HEK293T (cell line): ENCODE results near the gene NGLY1.

Experiments used
- CTCF ChIA-PET: fragments of 350-600 bp; formaldehyde crosslinking; extraction: SDS; loops from one replicate; lab custom pipeline; 2021; ENCODE audit warnings: antibody characterized with exemption, inconsistent platforms; lab: Yijun Ruan, JAX
- POLR2A ChIA-PET: fragments of 350-600 bp; formaldehyde crosslinking; extraction: SDS; loops from one replicate; lab custom pipeline; 2020; ENCODE audit warnings: antibody characterized with exemption, inconsistent platforms; lab: Yijun Ruan, JAX
- DNase-seq: peaks from one replicate; pipeline ENCODE4 v3.0.0; 2012; ENCODE audit warnings: mixed read lengths; ENCODE audit errors: extremely low spot score
- ARNT ChIP-seq: fragments of 450-650 bp; IDR thresholded peaks from 2 replicates; pipeline ENCODE4 v1.6.1; 2017; ENCODE audit warnings: mild to moderate bottlenecking
- BHLHE40 ChIP-seq: fragments of 450-650 bp; IDR thresholded peaks from 2 replicates; pipeline ENCODE4 v1.6.1; 2016; ENCODE audit warnings: mild to moderate bottlenecking, moderate library complexity, borderline replicate concordance
- CTBP1 ChIP-seq: fragments of 450-650 bp; IDR thresholded peaks from 2 replicates; pipeline ENCODE4 v1.6.1; 2016; ENCODE audit warnings: borderline replicate concordance
- ELF4 ChIP-seq: fragments of 450-650 bp; IDR thresholded peaks from 2 replicates; pipeline ENCODE4 v1.6.1; 2017; ENCODE audit warnings: antibody characterized with exemption
- FOXA1 ChIP-seq: fragments of 450-650 bp; IDR thresholded peaks from 2 replicates; pipeline ENCODE4 v1.6.1; 2016; ENCODE audit warnings: mild to moderate bottlenecking
- FOXK2 ChIP-seq: fragments of 450-650 bp; IDR thresholded peaks from 2 replicates; pipeline ENCODE4 v1.6.1; 2016; ENCODE audit warnings: mild to moderate bottlenecking
- FOXM1 ChIP-seq: fragments of 450-650 bp; IDR thresholded peaks from 2 replicates; pipeline ENCODE4 v1.6.1; 2017; ENCODE audit warnings: mild to moderate bottlenecking, borderline replicate concordance
- HDGF ChIP-seq: fragments of 450-650 bp; IDR thresholded peaks from 2 replicates; pipeline ENCODE4 v1.6.1; 2017; ENCODE audit warnings: antibody characterized with exemption, borderline replicate concordance
- L3MBTL2 ChIP-seq: fragments of 450-650 bp; conservative IDR thresholded peaks from 2 replicates; pipeline ENCODE4 v1.6.1; 2016; ENCODE audit warnings: mild to moderate bottlenecking
- LEF1 ChIP-seq: fragments of 450-650 bp; IDR thresholded peaks from 2 replicates; pipeline ENCODE4 v1.6.1; 2017; ENCODE audit warnings: mild to moderate bottlenecking, borderline replicate concordance
- NFRKB ChIP-seq: fragments of 450-650 bp; IDR thresholded peaks from 2 replicates; pipeline ENCODE4 v1.6.1; 2016; ENCODE audit warnings: mild to moderate bottlenecking, moderate library complexity
- SP1 ChIP-seq: fragments of 450-650 bp; IDR thresholded peaks from 2 replicates; pipeline ENCODE4 v1.6.1; 2017
- SUZ12 ChIP-seq: fragments of 450-650 bp; IDR thresholded peaks from 2 replicates; pipeline ENCODE4 v1.6.1; 2016; ENCODE audit warnings: mild to moderate bottlenecking
- TARDBP ChIP-seq: fragments of 450-650 bp; IDR thresholded peaks from 2 replicates; pipeline ENCODE4 v1.6.1; 2016
- ZNF384 ChIP-seq: fragments of 450-650 bp; IDR thresholded peaks from 2 replicates; pipeline ENCODE4 v1.6.1; 2016
- TF ChIP-seq, protein P1 (sequence below): fragments of 450-650 bp; IDR thresholded peaks from 2 replicates; pipeline ENCODE4 v1.6.1; 2016

Gene NGLY1

DNA sequence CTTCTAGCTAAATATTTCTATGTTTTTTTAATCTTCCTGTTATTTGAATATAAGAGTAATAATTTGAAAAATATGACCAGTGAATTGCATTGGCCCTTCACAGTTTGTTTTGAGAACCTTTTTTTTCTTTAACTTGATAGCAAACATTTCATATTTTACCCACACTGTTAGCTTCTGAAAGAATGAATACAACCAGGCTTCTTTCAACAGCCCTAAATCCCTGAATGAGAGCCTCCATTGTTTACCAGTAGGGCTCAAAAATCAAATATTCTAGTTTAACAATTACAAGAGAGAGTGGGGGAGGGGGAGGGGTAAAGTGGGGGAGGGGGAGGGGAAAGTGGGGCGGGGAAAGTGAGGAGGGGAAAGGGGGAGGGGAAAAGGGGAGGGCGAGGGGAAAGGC lies 104.1 kb downstream of the NGLY1 start:
- no peak for DNase-seq
- no peak for TF ChIP-seq SUZ12
- TF ChIP-seq ARNT = no peak
- TF ChIP-seq ELF4 = no peak
- TF ChIP-seq FOXK2 = no peak
- no peak for TF ChIP-seq TARDBP
- ChIA-PET POLR2A (interaction anchor here (1.1 kb wide), 1 partner anchor 104 kb away, joined by 3 read pairs; the partner anchor contains the start of gene NGLY1), CTCF (no interaction called here)

DNA sequence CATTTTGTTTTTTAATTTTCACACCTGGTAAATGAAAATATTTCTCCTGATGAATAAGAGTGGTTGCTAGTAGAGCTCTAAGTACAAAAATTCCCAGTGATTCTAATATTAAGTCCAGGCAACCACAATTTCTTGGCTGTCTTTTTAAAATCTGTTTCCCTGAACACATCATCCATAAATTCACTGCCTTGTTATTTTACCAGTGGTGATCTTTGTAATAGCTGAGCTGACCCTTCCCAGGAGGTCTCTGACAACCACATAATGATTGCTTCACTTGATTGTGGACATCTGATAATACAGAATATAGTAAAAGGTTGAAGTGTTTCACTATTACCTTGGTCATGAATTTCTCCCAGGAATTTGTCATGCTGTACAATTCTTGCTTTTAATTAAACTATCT lies 104.7 kb downstream of the NGLY1 start:
- ChIA-PET CTCF (interaction anchor here (0.6 kb wide), 1 partner anchor 623 kb away, joined by 3 read pairs; no protein-coding TSS in a partner anchor), POLR2A (interaction anchor here (1.1 kb wide), 1 partner anchor 105 kb away, joined by 3 read pairs; the partner anchor contains the start of gene NGLY1)
- no peak for TF ChIP-seq FOXA1
- no peak for TF ChIP-seq SUZ12
- no peak for TF ChIP-seq ELF4
- no peak for TF ChIP-seq L3MBTL2
- no peak for TF ChIP-seq SP1
- TF ChIP-seq FOXM1 = no peak
- no peak for TF ChIP-seq ZNF384
- TF ChIP-seq HDGF = no peak
- no peak for TF ChIP-seq TARDBP
- TF ChIP-seq CTBP1 = no peak
- TF ChIP-seq, protein P1, sequence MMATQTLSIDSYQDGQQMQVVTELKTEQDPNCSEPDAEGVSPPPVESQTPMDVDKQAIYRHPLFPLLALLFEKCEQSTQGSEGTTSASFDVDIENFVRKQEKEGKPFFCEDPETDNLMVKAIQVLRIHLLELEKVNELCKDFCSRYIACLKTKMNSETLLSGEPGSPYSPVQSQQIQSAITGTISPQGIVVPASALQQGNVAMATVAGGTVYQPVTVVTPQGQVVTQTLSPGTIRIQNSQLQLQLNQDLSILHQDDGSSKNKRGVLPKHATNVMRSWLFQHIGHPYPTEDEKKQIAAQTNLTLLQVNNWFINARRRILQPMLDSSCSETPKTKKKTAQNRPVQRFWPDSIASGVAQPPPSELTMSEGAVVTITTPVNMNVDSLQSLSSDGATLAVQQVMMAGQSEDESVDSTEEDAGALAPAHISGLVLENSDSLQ = no peak
- TF ChIP-seq NFRKB = no peak
- no peak for TF ChIP-seq FOXK2
- TF ChIP-seq BHLHE40 = no peak
- TF ChIP-seq LEF1 = no peak
- TF ChIP-seq ARNT = no peak
- DNase-seq = no peak

DNA sequence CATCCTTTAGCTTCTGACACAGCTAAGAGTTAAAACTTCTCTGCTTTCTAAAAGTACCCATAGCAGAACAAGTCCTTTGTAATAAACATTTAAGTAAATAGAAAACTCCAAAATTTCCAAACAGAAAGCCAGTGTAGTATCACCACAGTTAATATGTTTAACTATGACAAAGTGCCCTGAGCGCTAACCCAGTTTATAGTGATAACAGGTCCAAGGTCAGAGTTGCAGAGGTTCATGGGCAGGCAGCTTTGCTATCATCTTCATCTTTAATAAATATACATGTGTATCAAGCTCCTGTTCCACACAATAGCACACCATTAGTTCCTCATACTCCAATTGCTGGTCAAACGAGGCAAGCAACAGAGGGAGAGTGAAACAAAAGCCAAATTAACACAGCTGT lies 106.1 kb downstream of the NGLY1 start:
- DNase-seq = no peak
- ChIA-PET POLR2A (no interaction called here), CTCF (no interaction called here)
- TF ChIP-seq TARDBP (no peak), NFRKB (no peak), FOXA1 (no peak), SUZ12 (no peak), HDGF (no peak), CTBP1 (no peak), ARNT (no peak), FOXK2 (no peak), FOXM1 (no peak), BHLHE40 (no peak), SP1 (no peak), ELF4 (no peak), L3MBTL2 (no peak)
- TF ChIP-seq, protein P1 = no peak

DNA sequence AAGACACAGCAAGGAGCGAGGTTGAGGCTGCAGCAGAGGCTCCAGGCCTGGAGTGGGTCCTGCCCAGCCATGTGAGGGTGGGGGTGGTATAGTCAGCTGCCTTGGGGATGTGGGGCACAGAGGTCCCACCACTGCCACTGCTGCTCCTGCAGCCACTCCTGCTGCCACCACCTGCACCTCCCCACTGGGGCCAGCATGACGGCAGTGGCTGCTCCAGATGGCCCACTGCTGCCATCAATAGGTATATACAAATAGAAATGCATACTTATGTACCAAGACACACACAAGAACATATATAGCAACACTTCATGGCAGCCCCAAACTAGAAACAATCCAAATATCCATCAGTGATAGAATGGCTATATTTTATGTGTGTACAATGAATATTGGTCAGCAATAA lies 108.6 kb downstream of the NGLY1 start:
- ChIA-PET POLR2A (no interaction called here), CTCF (no interaction called here)
- DNase-seq = no peak
- TF ChIP-seq FOXM1 = no peak
- TF ChIP-seq TARDBP = no peak
- no peak for TF ChIP-seq NFRKB
- no peak for TF ChIP-seq ELF4
- no peak for TF ChIP-seq ARNT

DNA sequence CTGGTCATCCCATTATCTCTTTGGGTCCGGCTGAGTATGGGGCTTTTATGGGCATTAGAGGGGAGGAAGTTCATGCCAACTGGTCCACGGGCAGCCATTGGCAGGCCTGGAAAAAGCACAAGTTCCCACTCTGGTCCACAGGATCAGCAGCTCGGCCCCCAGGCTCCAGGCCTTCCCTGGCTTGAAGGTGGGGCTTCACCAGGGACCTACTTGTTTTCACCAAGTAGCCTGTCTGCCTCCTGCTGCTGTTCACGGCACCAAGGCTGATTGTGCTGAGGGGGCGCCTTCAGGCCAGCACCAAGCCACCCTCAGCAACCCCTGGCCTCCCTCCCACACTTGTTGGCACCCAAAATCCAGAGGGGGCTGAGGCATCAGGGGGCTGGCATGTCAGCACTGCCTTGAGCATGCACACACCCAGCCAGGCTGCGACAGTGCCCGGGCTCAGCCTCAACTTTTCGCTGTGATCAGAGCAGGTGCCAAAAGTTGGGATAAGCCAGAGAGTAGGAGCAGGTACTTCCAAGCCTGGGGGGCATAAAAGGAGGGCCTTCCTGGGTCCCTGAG lies 109.4 kb downstream of the NGLY1 start:
- POLR2A ChIA-PET = no interaction called here
- CTCF ChIA-PET = no interaction called here

More for the DNA sequence above, 109.4 kb downstream of the NGLY1 start:
- DNase-seq = no peak
- TF ChIP-seq FOXM1 = no peak
- TF ChIP-seq ARNT = no peak
- TF ChIP-seq, protein P1 = no peak
- TF ChIP-seq NFRKB = no peak
- TF ChIP-seq ELF4 = no peak
- TF ChIP-seq ZNF384 = no peak
- TF ChIP-seq LEF1 = no peak
